GM19455 (cell line): Measurements from ENCODE around the gene TPSD1.
"Not testable (repeated sequence)": the region's sequence is repeated elsewhere in the genome, so short reads cannot be mapped to it uniquely, and the experiment has no call there.

Source experiments
- ATAC-seq: cut with Tn5 transposase; IDR thresholded peaks from one replicate; pipeline ENCODE4 v1.9.1; 2021; ENCODE audit not compliant: unreplicated experiment

TPSD1 gene

DNA sequence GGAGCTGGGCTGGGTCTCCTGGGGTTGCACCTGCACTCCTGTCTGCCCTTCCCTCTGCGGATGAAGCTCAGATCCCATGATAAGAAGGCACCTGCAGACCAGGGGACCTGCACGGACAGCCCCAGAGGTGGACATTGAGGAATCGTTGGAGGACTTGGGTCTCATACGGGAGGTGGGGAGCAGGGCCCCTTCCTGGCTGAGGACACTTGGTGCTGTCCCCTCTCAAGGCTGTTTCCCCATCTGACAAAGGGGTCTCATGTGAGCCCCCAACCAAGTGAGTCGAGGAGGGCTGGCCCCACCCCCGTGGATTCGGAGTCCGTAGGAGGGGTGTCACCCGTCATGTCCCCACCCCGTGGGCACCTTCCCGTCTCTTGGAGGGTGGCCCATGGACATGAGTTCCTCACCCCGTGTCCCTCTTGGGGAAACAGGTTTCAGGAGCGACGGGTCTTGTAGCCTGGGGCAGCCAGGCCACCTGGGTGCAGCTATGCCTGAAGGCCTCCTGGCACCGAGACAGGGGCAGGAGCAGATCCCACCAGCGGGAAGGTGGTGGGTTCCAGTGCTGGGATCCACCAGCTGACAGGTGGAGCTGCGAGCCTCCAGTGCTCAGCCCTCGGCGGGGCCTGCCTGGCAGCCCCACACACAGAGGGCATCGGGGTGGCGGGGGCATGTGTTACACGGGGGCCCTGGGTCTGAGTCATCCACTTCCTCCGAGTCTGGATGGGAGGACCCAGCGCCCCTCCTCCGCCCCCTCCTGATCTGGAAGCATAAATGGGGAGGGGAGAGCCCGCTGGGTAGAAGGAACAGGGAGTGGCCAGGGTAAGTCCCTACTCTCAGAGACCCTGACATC is at the start of gene TPSD1:
Gene TPSD1, plus strand, starts transcription at position 794 of the 847 bp plus-strand sequence. CDS start 212 bp downstream, outside the sequence.
- ATAC-seq, result not testable (repeated sequence)

DNA sequence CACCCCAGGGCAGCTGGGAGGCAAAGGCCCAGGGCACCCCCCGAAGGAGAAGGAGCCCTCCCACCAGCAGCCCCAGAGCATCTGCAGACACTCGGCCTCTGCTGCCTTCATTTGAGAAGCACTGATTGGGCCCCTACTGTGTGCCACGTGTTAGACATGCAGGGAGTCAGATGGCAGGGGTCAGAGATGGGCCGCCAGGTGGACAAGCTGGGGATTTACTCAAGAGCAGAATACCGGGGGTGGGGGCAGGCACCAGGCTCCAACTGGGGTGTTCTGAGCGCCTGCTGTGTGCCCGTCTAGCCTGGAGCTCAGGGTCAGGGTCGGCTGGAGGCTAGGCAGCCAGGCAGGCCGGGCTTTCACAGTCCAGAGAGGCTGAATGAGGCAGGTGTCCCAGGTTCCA is 49.5 kb upstream of the TPSD1 start:
- no peak for ATAC-seq

DNA sequence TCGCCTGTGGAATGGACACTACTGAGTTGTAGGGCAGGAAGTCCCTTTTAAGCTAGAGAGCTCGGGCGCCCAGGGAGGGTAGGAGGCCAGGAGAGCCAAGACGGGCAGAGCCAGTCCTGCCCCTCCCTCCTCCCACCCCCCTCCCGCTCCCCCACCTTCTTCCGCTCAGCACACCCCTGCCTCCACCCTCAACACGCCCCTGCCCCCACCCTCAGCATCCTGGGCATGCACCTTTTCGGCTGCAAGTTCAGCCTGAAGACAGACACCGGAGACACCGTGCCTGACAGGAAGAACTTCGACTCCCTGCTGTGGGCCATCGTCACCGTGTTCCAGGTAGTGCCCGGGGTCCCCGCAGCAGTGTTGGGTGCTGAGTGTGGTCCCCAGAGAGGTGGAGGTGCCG is 49.1 kb upstream of the TPSD1 start:
- ATAC-seq, result no peak

DNA sequence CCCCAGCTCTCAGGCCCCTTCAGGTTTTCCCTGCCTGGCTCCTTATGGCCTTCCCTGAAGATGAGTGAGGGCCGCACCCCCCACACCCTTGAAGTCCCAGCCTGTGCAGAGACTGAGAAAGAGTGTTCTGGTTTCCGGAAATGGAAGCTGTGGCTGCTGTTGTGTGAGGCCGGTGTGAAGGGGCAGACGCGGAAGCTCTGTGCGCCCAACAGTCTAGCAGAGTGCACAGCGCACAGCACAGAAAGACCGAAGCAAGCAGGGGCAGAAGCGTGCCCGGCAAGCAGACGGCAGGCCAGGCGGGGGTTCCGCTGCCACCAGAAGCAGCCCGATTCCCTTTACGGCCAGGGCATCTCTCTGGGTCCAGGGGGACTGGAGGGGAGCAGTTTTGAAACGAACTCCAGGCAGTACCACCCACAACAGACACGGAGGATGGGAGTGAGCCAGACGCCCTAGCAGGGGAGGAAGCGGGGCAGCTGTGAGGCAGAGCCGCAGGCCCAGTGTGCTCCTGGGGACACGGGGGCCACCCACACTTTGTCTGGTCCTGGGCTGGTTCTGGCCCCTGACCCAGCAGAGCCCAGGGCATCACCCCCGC is 47.5 kb upstream of the TPSD1 start:
- ATAC-seq, result no peak

DNA sequence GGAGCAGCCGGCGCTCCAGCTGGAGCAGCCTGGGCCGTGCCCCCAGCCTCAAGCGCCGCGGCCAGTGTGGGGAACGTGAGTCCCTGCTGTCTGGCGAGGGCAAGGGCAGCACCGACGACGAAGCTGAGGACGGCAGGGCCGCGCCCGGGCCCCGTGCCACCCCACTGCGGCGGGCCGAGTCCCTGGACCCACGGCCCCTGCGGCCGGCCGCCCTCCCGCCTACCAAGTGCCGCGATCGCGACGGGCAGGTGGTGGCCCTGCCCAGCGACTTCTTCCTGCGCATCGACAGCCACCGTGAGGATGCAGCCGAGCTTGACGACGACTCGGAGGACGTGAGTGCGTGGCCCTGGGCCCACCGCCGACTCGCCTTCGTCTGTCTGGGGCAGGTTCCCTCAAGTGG is 46.8 kb upstream of the TPSD1 start:
- ATAC-seq, result no peak

DNA sequence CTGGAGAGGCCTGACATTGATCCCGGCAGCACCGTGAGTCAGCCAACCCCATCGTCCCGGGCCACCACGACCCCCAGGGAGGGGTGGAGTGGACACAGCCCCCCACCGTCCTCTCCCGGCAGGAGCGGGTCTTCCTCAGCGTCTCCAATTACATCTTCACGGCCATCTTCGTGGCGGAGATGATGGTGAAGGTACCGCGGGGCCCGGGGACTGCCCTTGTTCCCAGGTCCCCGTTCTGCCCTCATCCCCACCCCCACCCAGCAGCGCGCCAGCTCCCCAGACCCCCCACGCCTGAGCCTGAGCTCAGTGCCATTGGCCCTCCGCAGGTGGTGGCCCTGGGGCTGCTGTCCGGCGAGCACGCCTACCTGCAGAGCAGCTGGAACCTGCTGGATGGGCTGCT is 45.4 kb upstream of the TPSD1 start:
- no peak for ATAC-seq

DNA sequence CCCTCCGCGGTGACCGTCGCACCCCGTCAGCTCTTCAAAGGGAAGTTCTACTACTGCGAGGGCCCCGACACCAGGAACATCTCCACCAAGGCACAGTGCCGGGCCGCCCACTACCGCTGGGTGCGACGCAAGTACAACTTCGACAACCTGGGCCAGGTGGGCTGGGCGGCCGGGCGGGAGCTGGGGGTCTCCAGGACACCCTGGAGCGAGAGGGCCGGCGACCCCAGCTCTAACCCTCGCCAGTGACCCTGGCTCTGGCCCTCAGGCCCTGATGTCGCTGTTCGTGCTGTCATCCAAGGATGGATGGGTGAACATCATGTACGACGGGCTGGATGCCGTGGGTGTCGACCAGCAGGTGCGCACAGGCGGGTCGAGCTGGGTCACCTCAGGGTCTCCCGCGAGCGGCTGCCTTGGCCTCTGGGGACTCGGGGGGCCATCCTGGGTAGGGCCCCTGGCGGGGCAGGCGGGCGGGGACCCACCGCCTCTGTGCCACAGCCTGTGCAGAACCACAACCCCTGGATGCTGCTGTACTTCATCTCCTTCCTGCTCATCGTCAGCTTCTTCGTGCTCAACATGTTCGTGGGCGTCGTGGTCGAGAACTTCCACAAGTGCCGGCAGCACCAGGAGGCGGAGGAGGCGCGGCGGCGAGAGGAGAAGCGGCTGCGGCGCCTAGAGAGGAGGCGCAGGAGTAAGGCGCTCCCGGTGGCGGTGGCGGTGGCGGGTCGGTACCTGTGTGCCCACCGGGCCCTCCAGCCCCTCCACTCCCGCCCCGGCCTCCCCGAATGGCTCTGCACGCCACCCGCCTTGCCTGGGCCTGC is 44.2 kb upstream of the TPSD1 start:
- ATAC-seq, result no peak

DNA sequence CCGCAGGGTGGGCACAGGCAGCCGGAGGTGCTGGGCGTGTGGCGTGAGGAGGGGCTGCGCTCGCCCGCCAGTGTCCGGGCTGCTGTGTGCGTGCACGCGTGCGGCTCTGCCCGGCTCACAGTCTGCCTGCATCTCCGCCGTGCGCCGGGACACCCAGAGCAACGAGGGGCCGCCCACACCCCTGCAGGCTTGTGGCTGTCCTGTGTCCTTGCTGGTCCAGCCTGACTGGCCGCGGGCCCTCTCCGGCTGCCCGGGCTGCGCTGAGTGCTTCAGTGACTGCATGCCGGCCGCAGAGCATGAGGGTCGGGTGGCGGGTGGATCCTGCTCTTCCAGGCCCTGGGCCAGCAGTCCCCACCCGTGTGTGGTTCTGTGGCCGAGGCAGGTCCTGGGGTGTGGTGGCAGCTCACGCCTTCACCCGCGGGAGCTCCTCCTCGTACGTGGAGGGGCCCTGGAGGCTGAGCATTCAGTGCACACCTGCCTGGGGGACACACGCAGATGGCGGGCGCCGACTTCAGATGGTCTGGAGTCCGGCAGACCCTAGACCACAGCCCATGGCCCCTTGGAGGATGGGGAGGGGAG is 43.2 kb upstream of the TPSD1 start:
- no peak for ATAC-seq

DNA sequence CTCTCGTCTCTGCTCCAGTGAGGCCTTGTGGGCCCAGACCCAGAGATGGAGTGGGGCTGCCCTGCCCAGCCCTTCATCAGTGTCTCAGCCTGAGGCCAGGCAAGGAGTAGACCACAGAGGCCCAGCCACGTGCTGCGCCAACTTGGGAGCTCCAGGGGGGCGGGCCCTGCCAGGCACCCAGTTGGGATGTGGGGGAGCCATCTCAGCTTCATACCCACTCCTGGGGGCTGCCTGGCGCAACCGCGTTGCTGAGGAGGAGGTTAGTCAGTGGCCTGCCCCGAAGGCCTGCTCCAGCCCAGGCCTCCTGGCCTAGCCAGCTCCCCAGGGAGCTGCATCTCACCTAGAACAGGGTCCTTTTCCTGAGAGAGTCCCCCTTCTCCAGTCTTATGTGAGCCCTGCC is 42.6 kb upstream of the TPSD1 start:
- no peak for ATAC-seq

DNA sequence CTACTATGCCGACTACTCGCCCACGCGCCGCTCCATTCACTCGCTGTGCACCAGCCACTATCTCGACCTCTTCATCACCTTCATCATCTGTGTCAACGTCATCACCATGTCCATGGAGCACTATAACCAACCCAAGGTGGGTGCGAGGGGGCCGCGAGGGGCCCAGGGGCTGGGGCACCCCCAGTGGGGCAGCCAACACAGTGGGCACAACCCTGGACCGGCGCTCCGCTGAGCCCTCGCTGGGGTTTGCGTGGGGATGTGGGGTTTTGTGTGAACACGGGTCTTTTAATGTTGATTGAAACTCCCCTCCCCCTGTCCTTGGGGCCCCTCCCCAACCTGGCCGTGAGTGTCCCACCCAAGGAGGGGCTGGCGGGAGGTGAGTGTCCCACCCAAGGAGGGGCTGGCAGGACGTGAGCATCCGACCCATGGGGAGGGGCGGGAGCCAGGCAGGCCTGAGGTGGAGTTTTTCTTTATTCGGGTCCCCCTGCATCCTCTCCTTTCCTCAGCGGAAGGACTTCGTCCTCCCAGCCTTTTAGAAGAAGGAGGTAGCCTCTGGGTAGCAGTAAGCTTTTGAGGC is 42.0 kb upstream of the TPSD1 start:
- ATAC-seq, result no peak

DNA sequence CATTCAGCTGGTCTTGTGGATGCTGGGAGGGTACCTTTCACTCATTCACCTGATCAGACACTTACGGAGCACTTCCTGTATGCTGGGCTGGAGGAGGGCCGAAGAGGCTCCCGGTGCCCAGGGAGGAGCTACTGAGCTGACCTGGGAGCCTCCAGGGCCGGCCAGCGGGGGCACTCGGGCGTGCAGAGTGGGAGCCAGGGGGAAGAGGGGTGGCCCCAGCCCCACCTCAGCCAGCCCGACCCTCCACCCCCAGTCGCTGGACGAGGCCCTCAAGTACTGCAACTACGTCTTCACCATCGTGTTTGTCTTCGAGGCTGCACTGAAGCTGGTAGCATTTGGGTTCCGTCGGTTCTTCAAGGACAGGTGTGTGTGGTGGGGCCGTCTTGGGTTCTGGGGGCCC is 41.1 kb upstream of the TPSD1 start:
- ATAC-seq, result no peak

DNA sequence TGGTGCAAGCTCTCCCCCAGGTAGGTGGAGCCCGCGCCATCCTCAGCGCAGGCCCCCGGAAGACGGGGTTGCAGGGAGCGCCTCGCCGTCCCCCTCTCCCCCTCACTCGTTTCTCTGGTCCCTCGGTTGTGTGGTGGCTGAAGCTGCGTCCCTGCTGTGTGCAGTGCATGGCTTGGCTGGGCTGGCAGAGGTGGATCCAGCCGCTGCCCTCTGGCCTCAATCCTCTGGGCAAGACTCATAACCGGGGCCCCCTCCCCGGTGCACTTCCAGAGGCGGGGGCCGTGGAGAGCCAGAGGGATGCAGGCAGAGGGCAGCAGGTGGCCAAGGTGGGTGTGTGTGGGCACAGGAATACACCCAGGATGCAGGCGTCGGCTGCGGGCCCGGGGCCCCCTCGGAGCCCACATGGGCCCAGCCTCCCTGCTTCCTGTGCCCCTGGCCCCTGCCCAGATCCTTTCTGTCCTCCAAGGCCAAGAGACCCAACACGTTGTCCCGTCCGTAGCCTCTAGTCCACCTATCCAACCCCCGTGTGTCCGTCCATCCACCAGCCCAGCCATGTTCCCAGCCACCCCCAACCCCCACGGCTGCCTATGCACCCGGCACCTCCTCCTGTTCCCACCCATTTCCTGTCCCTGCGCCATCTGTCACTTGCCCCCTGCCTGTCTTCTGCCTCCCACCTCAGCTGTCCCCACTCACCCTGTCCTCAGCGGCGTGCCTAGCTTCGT is 40.1 kb upstream of the TPSD1 start:
- ATAC-seq, result no peak

DNA sequence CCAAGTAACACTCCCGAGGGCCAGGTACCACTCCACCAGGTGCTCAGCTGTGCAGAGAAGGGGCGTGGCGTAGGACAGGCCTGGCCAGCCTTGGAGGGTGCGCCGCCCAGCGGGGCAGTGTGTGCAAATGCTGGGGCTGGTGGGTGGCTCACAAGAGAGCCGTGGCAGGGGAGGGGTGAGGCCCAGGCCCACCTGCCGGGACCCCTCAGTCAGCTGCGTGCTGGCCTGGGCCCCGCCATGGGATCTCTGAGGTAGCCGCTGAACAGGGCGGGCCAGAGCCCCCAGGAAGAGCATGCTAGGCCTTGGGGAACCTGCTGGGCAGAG is 39.6 kb upstream of the TPSD1 start:
- ATAC-seq, result no peak

DNA sequence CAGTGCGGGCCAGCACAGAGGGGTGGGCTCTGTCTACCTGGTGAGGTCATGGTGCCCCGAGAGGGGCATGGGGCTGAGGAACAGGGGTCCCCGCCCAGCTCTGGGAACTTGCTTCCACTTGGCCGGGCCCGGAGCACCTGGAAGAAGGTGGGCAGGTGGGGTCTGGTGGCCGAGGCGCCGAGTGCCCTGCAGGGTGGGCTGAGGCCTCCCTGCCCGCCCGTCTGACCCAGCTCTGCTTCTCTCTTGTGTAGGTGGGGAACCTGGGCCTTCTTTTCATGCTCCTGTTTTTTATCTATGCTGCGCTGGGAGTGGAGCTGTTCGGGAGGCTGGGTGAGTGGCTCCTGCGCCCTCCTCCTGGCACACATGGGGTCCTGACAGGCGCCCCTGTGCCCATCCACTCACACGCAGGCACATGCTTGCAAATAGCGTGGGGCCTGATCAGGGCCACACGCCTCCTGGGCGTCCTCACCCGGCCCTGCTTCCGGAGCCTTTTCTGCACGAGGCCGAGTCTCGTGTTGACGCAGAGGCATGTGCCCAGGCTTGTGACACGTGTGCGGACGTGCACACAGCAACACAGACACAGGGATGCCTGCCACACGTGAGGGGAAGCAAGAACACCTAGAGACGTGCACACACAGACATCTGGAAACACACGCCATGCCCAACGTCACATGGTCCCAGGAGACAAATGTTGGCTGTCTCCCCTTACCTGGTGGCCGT is 39.0 kb upstream of the TPSD1 start:
- ATAC-seq, result no peak

DNA sequence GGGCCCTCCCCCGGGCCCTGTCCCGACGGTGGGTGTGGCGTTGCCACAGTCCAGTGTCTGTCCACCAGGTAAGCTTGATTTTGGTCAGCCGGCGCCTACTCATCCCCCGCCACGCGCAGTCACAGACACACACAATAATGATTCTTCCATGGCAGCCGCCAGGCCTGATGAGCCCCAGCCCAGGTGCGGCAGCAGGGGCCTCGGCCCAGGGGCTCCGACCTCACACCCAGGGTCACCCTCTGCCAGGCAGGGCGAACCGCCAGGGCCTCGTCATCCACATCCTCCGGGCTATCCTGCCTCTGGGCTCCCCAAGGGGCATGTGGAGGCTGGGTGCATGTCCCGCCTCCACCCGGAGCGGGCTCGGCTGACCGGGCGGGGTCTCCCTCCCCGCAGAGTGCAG is 38.3 kb upstream of the TPSD1 start:
- ATAC-seq, result no peak

DNA sequence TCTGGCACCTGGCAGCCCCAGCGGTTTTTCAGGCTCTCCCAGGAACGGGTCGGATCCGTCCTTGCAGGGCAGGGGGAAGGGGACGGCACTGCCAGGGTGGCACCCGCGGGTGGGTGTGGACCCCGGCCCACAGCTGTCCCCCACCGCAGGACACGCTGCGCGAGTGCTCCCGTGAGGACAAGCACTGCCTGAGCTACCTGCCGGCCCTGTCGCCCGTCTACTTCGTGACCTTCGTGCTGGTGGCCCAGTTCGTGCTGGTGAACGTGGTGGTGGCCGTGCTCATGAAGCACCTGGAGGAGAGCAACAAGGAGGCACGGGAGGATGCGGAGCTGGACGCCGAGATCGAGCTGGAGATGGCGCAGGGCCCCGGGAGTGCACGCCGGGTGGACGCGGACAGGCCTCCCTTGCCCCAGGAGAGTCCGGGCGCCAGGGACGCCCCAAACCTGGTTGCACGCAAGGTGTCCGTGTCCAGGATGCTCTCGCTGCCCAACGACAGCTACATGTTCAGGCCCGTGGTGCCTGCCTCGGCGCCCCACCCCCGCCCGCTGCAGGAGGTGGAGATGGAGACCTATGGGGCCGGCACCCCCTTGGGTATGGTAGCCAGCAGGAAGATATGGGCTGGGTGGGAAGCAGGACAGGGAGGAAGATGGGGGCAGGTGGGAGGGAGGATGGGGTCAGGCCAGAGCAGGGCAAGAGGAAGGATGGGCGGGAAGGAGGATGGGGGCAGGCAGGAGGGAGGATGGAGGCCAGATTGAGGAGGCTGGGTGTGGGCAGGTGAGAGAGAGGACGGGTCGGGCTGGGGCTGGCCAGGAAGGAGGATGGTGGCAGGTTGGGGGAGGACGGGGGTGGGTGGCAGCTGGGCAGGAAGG is 37.6 kb upstream of the TPSD1 start:
- ATAC-seq, result no peak

DNA sequence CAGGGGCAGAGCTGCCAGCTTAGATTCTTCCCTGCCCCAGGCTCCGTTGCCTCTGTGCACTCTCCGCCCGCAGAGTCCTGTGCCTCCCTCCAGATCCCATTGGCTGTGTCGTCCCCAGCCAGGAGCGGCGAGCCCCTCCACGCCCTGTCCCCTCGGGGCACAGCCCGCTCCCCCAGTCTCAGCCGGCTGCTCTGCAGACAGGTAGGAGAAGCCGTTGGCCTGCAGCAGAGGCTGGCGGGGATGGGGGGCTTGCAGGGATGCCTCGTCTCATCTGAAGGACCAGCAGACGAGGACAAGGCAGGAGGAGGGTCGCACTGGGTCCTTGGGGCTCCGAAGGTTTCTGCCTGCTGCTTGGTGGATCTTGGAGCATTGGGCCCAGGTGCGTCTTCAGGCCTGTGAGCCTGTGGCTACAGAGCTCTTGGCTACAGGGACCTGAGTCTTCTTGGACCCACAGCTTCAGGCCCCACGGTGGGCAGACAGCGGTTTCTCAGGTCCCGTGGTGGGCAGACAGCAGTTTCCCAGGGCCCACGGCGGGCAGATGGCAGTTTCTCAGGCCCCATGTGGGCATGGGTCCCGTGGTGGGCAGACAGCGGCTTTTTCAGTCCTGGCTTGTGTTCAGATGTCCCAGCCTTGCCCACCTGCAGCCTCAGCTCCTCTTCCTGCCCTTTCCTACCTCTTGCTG is 36.8 kb upstream of the TPSD1 start:
- ATAC-seq, result no peak

DNA sequence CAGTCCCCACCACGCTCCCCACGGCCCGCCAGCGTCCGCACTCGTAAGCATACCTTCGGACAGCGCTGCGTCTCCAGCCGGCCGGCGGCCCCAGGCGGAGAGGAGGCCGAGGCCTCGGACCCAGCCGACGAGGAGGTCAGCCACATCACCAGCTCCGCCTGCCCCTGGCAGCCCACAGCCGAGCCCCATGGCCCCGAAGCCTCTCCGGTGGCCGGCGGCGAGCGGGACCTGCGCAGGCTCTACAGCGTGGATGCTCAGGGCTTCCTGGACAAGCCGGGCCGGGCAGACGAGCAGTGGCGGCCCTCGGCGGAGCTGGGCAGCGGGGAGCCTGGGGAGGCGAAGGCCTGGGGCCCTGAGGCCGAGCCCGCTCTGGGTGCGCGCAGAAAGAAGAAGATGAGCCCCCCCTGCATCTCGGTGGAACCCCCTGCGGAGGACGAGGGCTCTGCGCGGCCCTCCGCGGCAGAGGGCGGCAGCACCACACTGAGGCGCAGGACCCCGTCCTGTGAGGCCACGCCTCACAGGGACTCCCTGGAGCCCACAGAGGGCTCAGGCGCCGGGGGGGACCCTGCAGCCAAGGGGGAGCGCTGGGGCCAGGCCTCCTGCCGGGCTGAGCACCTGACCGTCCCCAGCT is 35.7 kb upstream of the TPSD1 start:
- no peak for ATAC-seq
